HS-5 (cell line): Measurements from ENCODE around the gene LY86.
"Not testable (repeated sequence)": the region's sequence is repeated elsewhere in the genome, so short reads cannot be mapped to it uniquely, and the experiment has no call there.

Source experiments
- DNase-seq: peaks from one replicate; pipeline ENCODE4 v3.0.0-alpha.2; 2012; ENCODE audit warnings: low read depth

LY86 gene

GRCh38 chr6:6654599-6655575, 66.4 kb downstream of the LY86 start:
- DNase-seq: no peak

GRCh38 chr6:6655805-6656251, 67.3 kb downstream of the LY86 start:
- DNase-seq: no peak

DNA sequence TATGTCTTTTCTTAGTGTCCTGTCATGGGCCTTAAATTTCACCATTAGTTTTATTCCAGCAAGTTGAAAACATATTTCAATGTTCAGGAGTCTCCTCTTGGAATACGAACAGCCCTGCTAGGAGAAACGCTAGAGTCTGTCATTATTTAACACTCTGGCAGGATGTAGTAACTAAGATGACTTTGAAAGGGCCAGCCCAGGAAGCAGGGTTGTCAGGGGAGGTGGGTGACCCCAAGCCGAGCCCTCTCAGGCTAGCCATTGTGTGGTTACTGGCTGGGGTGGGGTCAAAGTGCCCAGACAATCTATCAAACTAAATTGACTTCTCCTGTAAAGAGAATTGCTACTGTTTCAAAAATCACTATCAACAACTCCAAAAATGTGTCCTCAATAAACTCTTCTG, 67.8 kb downstream of the LY86 start:
- no peak for DNase-seq

DNA sequence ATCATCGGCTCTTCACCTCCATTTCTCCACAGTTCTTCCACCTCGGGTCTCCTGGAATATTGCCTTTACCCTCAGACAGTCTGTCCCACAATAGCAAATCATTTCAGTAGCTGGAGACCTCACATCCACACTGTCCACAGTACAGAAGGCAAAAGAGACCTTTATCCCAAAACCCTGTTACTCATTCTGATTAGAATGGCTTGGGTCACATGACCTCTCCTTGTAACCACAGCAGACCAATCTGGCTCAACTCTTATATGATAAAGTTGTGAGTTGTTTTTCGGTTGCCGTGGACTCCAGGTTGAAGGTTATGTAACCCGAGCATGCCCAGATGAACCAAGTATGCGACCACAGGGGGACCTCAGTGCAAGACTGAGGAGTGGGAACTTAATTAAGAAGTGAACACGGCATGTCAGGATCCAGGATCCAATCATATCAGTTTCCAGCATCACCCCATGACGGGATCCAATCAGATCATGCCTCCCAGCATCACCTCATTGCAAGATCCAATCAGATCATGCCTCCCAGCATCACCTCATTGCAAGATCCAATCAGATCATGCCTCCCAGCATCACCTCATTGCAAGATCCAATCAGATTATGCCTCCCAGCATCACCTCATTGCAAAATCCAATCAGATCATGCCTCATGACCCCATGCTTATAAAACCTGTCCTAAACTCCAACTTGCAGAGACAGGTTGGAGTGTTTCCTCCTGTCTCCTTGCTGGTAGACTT, 68.7 kb downstream of the LY86 start:
- DNase-seq: no peak

- no peak for DNase-seq
Measured at GRCh38 chr6:6657820-6658217, 69.3 kb downstream of the LY86 start.

DNA sequence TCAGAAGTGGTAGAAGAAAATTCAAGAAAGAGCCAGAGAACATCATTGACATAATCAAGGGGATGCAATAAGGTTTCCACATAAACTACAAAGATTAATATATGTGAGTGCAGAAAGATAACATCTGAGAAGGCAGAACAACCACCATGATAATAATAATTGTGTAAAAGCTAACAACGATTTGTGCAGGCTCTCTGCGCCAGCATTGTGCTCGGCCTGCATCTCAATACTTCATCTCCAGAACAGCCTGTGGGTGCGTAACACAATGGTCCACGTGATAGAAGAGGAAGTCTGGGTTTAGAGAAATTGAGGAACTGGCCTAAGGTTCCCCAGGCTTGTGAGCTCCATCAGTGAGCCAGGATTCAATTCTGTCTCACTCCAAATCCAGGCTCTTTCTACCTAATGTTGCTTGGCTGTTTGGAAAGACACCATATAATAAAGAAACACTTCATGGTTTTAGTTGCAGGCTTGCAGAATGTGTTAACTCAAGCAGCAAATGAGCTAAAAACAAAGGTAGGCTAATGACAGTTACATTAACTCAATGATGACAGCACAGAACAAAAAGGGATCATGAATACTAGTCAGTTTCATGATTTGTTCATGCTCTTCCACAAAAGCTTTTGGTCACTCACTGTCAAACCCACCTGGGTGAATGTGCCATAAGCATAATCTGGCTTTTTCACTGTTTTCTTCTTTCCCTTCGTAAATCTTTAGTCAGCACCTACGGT, 71.2 kb downstream of the LY86 start:
- DNase-seq: no peak

GRCh38 chr6:6660339-6661045, 72.0 kb downstream of the LY86 start:
- no peak for DNase-seq

GRCh38 chr6:6661191-6661590, 72.7 kb downstream of the LY86 start:
- no peak for DNase-seq

GRCh38 chr6:6661684-6662083, 73.2 kb downstream of the LY86 start:
- no peak for DNase-seq

DNA sequence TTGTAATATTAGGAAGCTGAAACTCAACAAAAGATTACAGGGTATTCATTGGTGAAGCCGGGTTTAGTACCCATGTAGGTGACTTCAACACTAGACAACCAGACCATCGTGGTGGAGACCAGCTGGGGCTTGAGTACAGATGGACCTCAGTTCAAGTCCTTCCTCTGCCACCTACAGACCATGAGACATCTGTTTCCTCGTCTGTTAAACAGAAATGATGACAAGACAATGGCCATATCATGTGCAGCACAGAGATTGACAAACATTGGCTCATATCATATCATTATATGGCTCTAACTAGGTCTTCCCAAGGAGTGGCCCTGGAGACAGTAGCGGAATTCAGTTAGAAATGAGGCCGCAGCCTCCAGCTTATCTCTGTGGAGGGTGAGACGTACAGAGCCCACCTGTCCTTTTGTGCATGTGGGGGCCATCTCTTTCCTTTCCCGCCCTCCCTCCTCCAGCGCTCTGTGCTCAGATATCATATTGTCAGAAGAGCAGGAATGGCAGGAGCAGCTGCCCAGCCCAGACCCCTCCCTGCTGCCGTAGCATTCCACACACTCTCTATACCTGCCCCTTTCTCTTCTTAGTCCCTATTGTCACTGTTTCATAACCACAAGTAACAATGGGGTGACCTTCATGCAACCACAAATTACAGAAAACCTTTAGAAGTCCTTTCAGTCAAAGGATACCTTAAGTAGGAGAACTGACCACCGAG, 75.1 kb downstream of the LY86 start:
- no peak for DNase-seq

DNA sequence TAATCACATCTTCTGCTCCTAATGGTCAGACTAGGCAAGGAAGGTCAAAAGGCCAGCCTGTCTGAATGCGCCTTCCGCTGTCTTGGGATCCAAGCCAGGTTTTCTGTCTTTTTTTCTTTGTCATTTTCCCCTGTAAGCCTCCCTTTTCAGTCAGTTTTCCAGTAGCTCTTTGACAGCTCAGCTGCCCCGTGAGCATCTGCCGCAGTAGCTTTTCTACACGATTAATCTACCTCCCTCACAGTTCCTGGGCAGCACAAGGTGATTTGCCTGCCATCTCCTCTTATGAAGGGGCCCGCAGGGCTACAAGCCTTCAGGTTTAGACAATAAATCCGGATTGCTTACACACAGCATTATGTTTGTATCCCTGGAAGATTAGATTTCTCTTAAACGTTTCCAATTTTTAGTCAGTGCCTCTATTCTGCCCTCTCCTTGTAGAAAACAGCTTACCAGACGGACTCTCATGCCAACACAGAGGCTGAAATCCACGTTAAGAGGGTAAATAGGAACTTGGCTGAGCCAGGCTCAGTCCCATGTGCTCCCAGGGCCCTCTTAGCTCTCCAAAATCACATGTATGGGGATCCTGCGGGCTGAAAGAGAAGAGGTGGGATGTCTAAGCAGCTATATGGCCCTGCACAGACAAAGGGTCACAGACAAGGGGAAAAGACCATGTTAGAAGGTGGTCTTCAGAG, 77.2 kb downstream of the LY86 start:
- DNase-seq: no peak

DNA sequence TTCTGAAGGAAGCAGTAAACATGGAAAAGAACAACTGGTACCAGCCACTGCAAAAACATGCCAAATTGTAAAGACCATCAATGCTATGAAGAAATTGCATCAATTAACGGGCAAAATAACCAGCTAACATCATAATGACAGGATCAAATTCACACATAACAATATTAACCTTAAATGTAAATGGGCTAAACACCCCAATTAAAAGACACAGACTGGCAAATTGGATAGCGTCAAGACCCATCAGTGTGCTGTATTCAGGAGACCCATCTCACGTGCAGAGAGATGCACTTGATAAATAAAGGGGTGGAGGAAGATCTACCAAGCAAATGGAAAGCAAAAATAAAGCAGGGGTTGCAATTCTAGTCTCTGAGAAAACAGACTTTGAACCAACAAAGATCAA, 81.6 kb downstream of the LY86 start:
- not testable (repeated sequence) for DNase-seq

- no peak for DNase-seq
Measured at GRCh38 chr6:6674872-6675271, 86.4 kb downstream of the LY86 start.

- peak; percentile 58 for DNase-seq
Measured at GRCh38 chr6:6676910-6677441, 88.5 kb downstream of the LY86 start.

- no peak for DNase-seq
Measured at GRCh38 chr6:6678185-6678671, 89.7 kb downstream of the LY86 start.

DNA sequence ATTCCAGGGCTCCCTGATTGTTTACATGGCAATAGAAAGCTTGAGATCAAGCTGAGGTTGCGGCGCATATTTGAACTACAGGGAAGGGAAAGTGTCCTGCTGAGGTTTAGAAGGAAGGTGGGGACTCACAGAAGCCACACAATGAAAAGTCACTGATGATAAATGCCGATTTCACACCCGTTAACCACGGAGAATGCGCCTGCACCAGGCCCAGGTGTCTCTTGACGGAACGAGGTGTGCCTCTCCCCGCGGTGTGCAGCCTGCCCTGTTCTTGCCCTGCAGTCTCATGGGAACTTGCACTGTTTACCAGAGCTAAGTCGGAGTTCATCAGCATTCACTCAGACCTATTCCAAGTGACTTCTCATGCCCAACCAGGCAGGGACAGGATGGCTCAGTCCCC, 90.3 kb downstream of the LY86 start:
- no peak for DNase-seq

DNA sequence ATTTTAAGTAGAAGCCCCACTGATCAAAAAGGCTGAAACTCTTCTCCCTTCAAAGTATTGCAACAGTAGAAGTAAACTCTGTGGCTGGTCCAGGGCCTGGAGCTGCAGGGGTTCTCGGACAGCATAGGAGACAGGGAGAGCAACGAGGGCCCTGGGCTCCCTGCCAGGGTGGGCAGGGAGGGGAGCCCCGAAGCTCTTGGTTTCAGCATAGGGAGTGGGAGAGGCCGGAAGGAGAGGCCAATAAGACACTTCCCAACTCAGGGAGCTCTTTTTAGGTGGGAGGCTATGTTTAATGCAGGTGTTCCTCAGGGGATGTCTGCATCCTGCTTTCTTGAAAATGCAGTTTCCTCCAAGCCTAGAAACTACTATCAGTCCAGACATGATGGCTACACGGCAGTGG, 91.1 kb downstream of the LY86 start:
- DNase-seq: no peak

GRCh38 chr6:6680526-6680925, 92.0 kb downstream of the LY86 start:
- no peak for DNase-seq

GRCh38 chr6:6681075-6681849, 92.7 kb downstream of the LY86 start:
- no peak for DNase-seq
